Stimulated activated CD4-positive, alpha-beta T cell treated with anti-CD3 and anti-CD28 coated beads, Interleukin-2, amount 100 ng/mL, for 48 hours (primary cell): ENCODE data around the gene CCDC106.

Experiments
- DNase-seq, 2 donors: peaks; one replicate each; pipeline ENCODE4 v3.0.0-alpha.2; 2020

The CCDC106 gene

GRCh38 chr19:55686311-55687050, 38.5 kb downstream of the CCDC106 start:
- no peak for DNase-seq

- DNase-seq, result no peak
These were observed 39.5 kb downstream of the CCDC106 start for GRCh38 chr19:55687281-55688201.

DNA sequence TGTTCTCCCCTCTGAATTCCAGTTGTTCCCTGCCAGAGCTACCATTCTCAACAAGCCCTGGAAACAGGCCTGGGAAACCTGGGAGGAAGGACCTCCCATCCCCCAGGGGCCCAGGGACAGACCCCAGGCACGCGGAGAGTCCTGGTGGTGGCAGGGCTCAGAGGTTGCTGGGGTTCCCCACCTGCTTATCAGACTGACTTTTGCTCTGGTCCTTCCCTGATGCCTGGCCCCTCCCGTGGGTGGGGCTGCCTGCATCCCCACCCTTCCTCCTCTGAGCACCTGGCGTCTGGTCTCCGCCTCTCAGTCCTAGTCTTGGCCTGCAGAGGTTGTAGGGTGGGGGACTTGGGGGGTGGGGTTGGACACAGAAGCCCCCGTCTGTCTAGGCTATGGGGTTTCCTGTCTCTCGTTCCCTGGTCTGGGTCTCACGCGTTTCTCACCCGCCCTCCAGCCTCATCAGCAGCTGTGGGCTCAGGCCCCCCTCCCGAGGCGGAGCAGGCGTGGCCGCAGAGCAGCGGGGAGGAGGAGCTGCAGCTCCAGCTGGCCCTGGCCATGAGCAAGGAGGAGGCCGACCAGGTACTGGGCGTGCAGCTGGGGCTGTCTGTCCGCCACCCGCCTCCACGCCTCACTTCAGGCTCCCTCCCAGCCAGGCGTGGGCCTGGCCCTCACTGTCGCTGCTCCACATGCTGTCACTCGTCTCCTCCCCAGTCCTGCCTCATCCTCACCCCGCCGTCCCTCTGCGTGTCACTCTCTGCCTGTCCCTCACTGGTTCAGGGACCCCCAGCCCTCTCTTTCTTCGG, 40.6 kb downstream of the CCDC106 start:
- DNase-seq, result no peak

- DNase-seq, result no peak
These were observed 41.5 kb downstream of the CCDC106 start for GRCh38 chr19:55689411-55690108.

DNA sequence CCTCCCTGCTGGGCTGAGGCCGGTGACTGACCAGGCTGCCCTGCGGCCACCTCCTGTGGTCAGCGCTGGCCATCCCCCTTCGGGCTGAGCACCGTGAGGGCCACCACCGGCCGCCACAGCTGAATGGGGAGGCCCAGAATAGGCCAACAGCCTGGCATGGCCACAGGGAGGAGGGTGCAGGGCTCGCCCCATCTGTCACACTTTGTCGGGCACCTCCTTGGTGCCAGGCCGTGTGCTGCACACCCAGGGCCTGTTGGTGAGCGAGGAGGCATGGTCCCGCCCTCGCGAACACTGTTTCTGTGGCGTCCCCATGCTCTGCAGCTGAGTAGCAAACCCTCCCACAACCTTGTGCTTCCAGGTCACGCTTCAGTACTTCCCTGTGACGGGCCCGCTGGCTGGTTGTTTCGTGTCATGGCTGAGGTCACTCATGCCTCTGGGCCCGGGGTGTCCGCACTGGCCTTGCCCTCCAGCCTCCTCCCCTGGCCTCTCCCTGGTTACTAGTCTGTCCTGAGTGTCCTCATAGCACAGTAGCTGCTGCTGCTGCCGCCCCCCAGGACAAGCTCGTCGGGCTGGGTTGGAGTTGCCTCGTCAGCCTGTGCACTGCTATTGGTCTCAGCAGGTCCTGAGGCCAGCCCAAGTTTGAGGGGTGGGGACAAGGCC, 42.2 kb downstream of the CCDC106 start:
- DNase-seq, result no peak

GRCh38 chr19:55690769-55691545, 42.9 kb downstream of the CCDC106 start:
- DNase-seq, result no peak

DNA sequence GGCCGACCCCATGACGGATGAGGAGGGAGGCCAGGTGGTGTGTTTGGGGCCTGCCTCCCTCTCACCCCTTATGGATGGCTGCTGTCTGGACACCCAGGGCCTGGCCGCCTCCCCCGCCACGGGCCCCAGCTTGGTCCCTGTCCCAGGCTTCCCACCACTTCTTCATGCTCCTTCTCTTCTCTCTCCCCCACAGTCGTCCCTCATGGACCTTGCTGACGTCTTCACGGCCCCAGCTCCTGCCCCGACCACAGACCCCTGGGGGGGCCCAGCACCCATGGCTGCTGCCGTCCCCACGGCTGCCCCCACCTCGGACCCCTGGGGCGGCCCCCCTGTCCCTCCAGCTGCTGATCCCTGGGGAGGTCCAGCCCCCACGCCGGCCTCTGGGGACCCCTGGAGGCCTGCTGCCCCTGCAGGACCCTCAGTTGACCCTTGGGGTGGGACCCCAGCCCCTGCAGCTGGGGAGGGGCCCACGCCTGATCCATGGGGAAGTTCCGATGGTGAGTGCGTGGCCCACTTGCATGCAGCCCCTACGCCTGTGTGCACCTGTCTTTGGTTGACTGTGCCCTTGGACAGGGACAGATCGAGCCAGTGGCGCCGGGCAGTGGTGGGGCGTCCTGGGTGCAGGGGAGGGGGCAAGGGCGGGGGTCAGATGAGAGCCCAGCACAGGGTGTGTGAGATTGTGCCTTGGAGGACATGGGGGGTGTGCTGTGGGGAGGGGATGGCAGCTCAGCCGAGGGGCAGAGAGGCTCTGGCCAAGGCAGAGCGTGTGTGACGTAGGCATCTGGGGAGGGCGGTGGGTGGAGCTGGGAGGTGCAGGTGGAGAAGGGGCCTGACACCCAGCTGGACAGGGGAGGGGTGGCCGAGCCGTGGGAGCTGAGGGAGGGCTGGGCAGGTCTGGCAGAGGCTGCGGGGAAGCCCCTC, 43.8 kb downstream of the CCDC106 start:
- no peak for DNase-seq

- DNase-seq, result no peak
These were observed 44.7 kb downstream of the CCDC106 start for GRCh38 chr19:55692681-55693081.

GRCh38 chr19:55693336-55693974, 45.4 kb downstream of the CCDC106 start:
- DNase-seq, result no peak

DNA sequence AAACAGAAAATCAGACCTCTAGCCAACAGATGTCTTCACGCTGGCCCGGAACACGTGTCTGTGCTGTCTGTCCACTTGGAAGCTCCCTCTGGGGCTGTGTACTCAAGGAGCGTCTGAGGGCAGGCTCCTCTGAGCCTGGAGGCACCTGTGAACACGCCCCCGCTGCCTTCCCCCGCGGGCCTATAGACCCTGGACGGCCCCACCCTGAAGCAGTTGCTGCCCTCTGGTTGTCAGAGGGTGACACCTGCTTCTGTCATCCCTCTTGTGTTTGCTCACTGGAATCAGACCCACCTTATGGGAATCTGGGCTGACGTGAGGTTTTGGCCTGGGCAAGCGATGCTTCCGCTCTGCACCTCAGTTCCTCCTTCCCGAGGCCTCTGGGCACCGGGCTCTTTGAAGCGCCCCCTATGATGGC, 46.2 kb downstream of the CCDC106 start:
- DNase-seq, result no peak

DNA sequence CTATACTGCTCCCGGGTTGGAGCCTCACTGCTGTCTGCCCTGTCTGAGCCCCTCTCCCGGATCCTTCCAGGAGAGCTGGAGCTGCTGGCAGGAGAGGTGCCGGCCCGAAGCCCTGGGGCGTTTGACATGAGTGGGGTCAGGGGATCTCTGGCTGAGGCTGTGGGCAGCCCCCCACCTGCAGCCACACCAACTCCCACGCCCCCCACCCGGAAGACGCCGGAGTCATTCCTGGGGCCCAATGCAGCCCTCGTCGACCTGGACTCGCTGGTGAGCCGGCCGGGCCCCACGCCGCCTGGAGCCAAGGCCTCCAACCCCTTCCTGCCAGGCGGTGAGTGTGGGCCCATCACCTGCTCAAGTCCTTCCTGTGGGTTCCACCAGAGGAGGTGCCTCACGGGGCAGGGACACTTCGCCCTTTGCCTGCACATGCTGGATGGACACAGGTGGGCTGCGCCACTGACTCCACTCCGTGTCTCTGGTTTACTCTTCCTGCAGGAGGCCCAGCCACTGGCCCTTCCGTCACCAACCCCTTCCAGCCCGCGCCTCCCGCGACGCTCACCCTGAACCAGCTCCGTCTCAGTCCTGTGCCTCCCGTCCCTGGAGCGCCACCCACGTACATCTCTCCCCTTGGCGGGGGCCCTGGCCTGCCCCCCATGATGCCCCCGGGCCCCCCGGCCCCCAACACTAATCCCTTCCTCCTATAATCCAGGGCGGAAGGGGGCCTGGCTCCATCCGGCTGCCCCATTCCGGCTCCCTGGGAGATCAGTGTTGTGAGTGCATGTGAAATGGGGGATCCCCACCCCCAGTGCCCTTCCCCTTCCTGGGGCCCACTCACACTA, 46.9 kb downstream of the CCDC106 start:
- no peak for DNase-seq

- no peak for DNase-seq
These were observed 47.7 kb downstream of the CCDC106 start for GRCh38 chr19:55695511-55696290.

- DNase-seq, result no peak
These were observed 48.5 kb downstream of the CCDC106 start for GRCh38 chr19:55696301-55697068.

DNA sequence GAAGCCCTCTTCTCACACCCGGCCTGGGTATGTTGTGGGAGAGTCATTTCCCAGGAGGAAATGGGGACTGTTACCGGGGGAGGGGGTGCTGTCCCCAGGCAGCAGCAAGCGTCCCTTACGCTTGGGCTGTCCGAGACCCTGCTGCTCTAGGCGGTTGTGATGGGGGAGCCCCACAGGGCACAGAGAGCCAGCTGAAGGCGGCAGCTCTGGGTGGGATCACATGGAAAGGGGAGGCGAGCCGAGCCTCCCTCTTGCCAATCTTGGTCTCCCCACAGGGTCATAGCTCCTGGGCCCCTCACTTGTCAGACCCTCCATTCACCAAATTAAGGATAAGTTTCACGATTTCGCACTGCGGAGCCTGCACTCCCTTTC, 49.0 kb downstream of the CCDC106 start:
- DNase-seq, result no peak

- DNase-seq, result no peak
These were observed 49.7 kb downstream of the CCDC106 start for GRCh38 chr19:55697698-55698097.

- no peak for DNase-seq
These were observed 50.2 kb downstream of the CCDC106 start for GRCh38 chr19:55698256-55698655.

DNA sequence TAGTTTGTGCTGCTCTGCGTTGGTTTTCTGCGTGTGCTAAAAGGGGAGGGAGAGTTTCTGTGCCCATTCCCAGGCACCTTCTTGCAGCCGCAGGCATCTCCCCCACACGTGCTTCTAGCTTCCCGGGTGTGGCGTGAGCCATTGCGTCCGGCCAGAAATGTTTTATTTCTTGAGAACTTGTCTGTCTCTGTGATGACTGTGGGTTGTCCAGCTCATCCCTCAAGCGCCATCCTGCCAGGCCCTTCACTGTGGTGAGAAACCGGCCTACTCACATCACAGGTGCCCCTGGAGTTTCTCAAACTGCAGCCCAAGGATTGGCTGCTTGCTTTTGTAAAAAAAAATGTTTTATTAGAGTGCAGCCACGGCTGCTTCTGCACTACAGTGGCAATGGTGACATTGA, 51.2 kb downstream of the CCDC106 start:
- DNase-seq, result no peak
